GM12873 (cell line): ENCODE measurements around the gene CTXN1.

Experiments used
- CTCF ChIP-seq: IDR thresholded peaks from 2 replicates; pipeline ENCODE4 v1.5.1; 2012; ENCODE audit warnings: low read depth, mild to moderate bottlenecking, moderate library complexity, low read length, control low read depth; ENCODE audit not compliant: insufficient read depth; ENCODE audit errors: missing control alignments

The CTXN1 gene

GRCh38 chr19:7903244-7904073, 22.5 kb downstream of the CTXN1 start, which contains the start of gene MAP2K7:
TSS of gene MAP2K7 (plus strand) at chr19:7903877. CDS start at chr19:7903945, 68 bp downstream.
- peak; percentile 63 for TF ChIP-seq CTCF

GRCh38 chr19:7902796-7903243, 23.1 kb downstream of the CTXN1 start:
- no peak for TF ChIP-seq CTCF

- no peak for TF ChIP-seq CTCF
Observed at GRCh38 chr19:7901337-7901736, 24.6 kb downstream of the CTXN1 start.

- no peak for TF ChIP-seq CTCF
Observed at GRCh38 chr19:7900931-7901330, 25.0 kb downstream of the CTXN1 start.

- no peak for TF ChIP-seq CTCF
Observed at GRCh38 chr19:7900401-7900870, 25.5 kb downstream of the CTXN1 start.

- TF ChIP-seq CTCF: no peak
Observed at GRCh38 chr19:7899751-7900378, 26.1 kb downstream of the CTXN1 start.

GRCh38 chr19:7898967-7899366, 27.0 kb downstream of the CTXN1 start:
- no peak for TF ChIP-seq CTCF
